SK-N-SH treated with all-trans-retinoic acid at 6 μM for 48 hours (cell line): ENCODE data around the gene TGFBR2.

Experiments
- ARNTL ChIP-seq: fragments of 450-650 bp; formaldehyde crosslinking; IDR thresholded peaks from 2 replicates; pipeline ENCODE4 v1.5.0; 2020; ENCODE audit warnings: low read depth, mild to moderate bottlenecking, moderate library complexity, borderline replicate concordance
- GLIS3 ChIP-seq: fragments of 250-450 bp; sonication (Bioruptor Pico); IDR thresholded peaks from 2 replicates; pipeline ENCODE4 v1.5.0; 2020; ENCODE audit warnings: mild to moderate bottlenecking, moderate library complexity
- PATZ1 ChIP-seq: fragments of 250-450 bp; sonication (Bioruptor Pico); IDR thresholded peaks from 2 replicates; pipeline ENCODE4 v1.8.0; 2020; ENCODE audit warnings: mild to moderate bottlenecking, moderate library complexity, borderline replicate concordance
- SNAI2 ChIP-seq: fragments of 250-450 bp; sonication (Bioruptor Pico); IDR thresholded peaks from 2 replicates; pipeline ENCODE4 v1.5.0; 2020; ENCODE audit warnings: mild to moderate bottlenecking, moderate library complexity
- TSHZ2 ChIP-seq: fragments of 250-450 bp; sonication (Bioruptor Pico); IDR thresholded peaks from 2 replicates; pipeline ENCODE4 v1.5.0; 2020; ENCODE audit warnings: mild to moderate bottlenecking, moderate library complexity
- ZFP3 ChIP-seq: fragments of 250-450 bp; sonication (Bioruptor Pico); IDR thresholded peaks from 2 replicates; pipeline ENCODE4 v1.5.0; 2020; ENCODE audit warnings: mild to moderate bottlenecking, moderate library complexity
- ZNF8 ChIP-seq: fragments of 450-650 bp; formaldehyde crosslinking; IDR thresholded peaks from 2 replicates; pipeline ENCODE4 v1.5.0; 2020; ENCODE audit warnings: mild to moderate bottlenecking, moderate library complexity
- TF ChIP-seq, protein P1 (sequence below): fragments of 250-450 bp; sonication (Bioruptor Pico); IDR thresholded peaks from 2 replicates; pipeline ENCODE4 v1.8.0; 2021; ENCODE audit warnings: low read depth, mild to moderate bottlenecking, moderate library complexity, borderline replicate concordance
- TF ChIP-seq, protein P2 (sequence below): fragments of 250-450 bp; sonication (Bioruptor Pico); IDR thresholded peaks from 2 replicates; pipeline ENCODE4 v1.5.1; 2020; ENCODE audit warnings: low read depth, mild to moderate bottlenecking, moderate library complexity

- TF ChIP-seq ZNF8 (no peak), ZFP3 (CRISPR knock-in tag) (no peak), ARNTL (no peak), PATZ1 (CRISPR knock-in tag) (no peak), GLIS3 (CRISPR knock-in tag) (no peak), SNAI2 (no peak), TSHZ2 (CRISPR knock-in tag) (no peak)
- TF ChIP-seq, protein P1, sequence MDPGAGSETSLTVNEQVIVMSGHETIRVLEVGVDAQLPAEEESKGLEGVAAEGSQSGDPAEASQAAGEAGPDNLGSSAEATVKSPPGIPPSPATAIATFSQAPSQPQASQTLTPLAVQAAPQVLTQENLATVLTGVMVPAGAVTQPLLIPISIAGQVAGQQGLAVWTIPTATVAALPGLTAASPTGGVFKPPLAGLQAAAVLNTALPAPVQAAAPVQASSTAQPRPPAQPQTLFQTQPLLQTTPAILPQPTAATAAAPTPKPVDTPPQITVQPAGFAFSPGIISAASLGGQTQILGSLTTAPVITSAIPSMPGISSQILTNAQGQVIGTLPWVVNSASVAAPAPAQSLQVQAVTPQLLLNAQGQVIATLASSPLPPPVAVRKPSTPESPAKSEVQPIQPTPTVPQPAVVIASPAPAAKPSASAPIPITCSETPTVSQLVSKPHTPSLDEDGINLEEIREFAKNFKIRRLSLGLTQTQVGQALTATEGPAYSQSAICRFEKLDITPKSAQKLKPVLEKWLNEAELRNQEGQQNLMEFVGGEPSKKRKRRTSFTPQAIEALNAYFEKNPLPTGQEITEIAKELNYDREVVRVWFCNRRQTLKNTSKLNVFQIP (CRISPR knock-in tag) = no peak
- TF ChIP-seq, protein P2, sequence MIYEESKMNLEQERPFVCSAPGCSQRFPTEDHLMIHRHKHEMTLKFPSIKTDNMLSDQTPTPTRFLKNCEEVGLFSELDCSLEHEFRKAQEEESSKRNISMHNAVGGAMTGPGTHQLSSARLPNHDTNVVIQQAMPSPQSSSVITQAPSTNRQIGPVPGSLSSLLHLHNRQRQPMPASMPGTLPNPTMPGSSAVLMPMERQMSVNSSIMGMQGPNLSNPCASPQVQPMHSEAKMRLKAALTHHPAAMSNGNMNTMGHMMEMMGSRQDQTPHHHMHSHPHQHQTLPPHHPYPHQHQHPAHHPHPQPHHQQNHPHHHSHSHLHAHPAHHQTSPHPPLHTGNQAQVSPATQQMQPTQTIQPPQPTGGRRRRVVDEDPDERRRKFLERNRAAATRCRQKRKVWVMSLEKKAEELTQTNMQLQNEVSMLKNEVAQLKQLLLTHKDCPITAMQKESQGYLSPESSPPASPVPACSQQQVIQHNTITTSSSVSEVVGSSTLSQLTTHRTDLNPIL (CRISPR knock-in tag) = no peak
Observed at GRCh38 chr3:30604558-30604957, 1.8 kb upstream of the TGFBR2 start.
